GM23248 (cell line): Measurements from ENCODE around the gene CLOCK. TPM values are rescaled to one million over a fixed set of nuclear protein-coding genes. Genes with fewer than 3 reads are reported as not detected.

Experiments
- DNase-seq: peaks from one replicate; pipeline ENCODE4 v3.0.0-alpha.2; 2015
- H2AFZ ChIP-seq: fragments of 200-600 bp; sonication (generic); 2 replicates; pipeline ENCODE4 v1.6.1; 2016; ENCODE audit warnings: antibody characterized with exemption
- H3F3A ChIP-seq: fragments of 200-600 bp; sonication (generic); 2 replicates; pipeline ENCODE4 v1.6.1; 2016; ENCODE audit warnings: mild to moderate bottlenecking, antibody characterized with exemption, mixed run types; ENCODE audit not compliant: insufficient read depth
- H3K27ac ChIP-seq: fragments of 200-600 bp; sonication (generic); 2 replicates; pipeline ENCODE4 v1.5.1; 2016; ENCODE audit warnings: mild to moderate bottlenecking
- H3K27me3 ChIP-seq: fragments of 200-600 bp; sonication (generic); replicated peaks from 2 replicates; pipeline ENCODE4 v1.6.1; 2016; ENCODE audit warnings: mild to moderate bottlenecking; ENCODE audit not compliant: insufficient read depth
- H3K36me3 ChIP-seq: fragments of 200-600 bp; sonication (generic); 2 replicates; pipeline ENCODE4 v1.6.1; 2016; ENCODE audit warnings: low read depth, mild to moderate bottlenecking
- H3K4me1 ChIP-seq: fragments of 200-600 bp; sonication (generic); 2 replicates; pipeline ENCODE4 v1.6.1; 2016; ENCODE audit warnings: mild to moderate bottlenecking; ENCODE audit not compliant: insufficient read depth
- H3K4me2 ChIP-seq: fragments of 200-600 bp; sonication (generic); one replicate; pipeline ENCODE4 v1.6.1; 2016; ENCODE audit warnings: mild to moderate bottlenecking; ENCODE audit not compliant: unreplicated experiment
- H3K4me3 ChIP-seq: fragments of 200-600 bp; sonication (generic); 2 replicates; pipeline ENCODE4 v1.5.1; 2016; ENCODE audit warnings: mild to moderate bottlenecking
- H3K79me2 ChIP-seq: fragments of 200-600 bp; sonication (generic); 2 replicates; pipeline ENCODE4 v1.6.1; 2016; ENCODE audit warnings: mild to moderate bottlenecking; ENCODE audit not compliant: insufficient read depth
- H3K9ac ChIP-seq: fragments of 200-600 bp; sonication (generic); 2 replicates; pipeline ENCODE4 v1.6.1; 2016; ENCODE audit warnings: mild to moderate bottlenecking
- H3K9me2 ChIP-seq: fragments of 200-600 bp; sonication (generic); 2 replicates; pipeline ENCODE4 v1.6.1; 2016; ENCODE audit warnings: mixed run types, mild to moderate bottlenecking, moderate library complexity; ENCODE audit not compliant: insufficient read depth
- H3K9me3 ChIP-seq: fragments of 200-600 bp; sonication (generic); one replicate; pipeline ENCODE4 v1.6.1; 2017; ENCODE audit warnings: low read depth
- H4K20me1 ChIP-seq: fragments of 200-600 bp; sonication (generic); 2 replicates; pipeline ENCODE4 v1.6.0; 2016; ENCODE audit not compliant: insufficient read depth
- EZH2 ChIP-seq: fragments of 200-600 bp; sonication (generic); IDR thresholded peaks from 2 replicates; pipeline ENCODE4 v1.6.1; 2018; ENCODE audit warnings: antibody characterized with exemption, mild to moderate bottlenecking; ENCODE audit not compliant: insufficient read depth, poor library complexity, severe bottlenecking
- EZH2phosphoT487 ChIP-seq: fragments of 200-600 bp; sonication (generic); IDR thresholded peaks from 2 replicates; pipeline ENCODE4 v1.6.1; 2018; ENCODE audit warnings: antibody characterized with exemption, moderate library complexity, mild to moderate bottlenecking, low read depth; ENCODE audit not compliant: insufficient read depth
- WGBS, 2 experiments: methylation state at CpG; one replicate each; pipeline ENCODE4 v1.1.6; 2015 to 2017; ENCODE audit warnings: low lambda C conversion rate in 2 of 2, low coverage in 1 of 2; ENCODE audit errors: missing lambda C conversion rate in 2 of 2; 5-methylcytosine and 5-hydroxymethylcytosine counted together
- in situ Hi-C: fragments of 300-500 bp; cut with MboI; formaldehyde crosslinking; loops from 2 replicates; pipeline ENCODE4 v1.15.0; 2020
- polyA plus RNA-seq: library from polyadenylated mRNA; unstranded; fragments of >200 nt; fragmentation: Nextera tagmentation; extraction: Ambion mirVana; gene quantifications from 2 replicates; pipeline ENCODE4 v1.2.1, GENCODE V29; 2016
- total RNA-seq: library from RNA; depleted of rRNA; stranded (reverse); fragments of >200 nt; shearing (Covaris generic); gene quantifications from 2 replicates; pipeline ENCODE4 v1.2.3, GENCODE V29; 2014

The CLOCK gene
- total and polyA plus RNA-seq, 2 experiments from 2014 or later = 16.5 to 28.0 TPM

DNA sequence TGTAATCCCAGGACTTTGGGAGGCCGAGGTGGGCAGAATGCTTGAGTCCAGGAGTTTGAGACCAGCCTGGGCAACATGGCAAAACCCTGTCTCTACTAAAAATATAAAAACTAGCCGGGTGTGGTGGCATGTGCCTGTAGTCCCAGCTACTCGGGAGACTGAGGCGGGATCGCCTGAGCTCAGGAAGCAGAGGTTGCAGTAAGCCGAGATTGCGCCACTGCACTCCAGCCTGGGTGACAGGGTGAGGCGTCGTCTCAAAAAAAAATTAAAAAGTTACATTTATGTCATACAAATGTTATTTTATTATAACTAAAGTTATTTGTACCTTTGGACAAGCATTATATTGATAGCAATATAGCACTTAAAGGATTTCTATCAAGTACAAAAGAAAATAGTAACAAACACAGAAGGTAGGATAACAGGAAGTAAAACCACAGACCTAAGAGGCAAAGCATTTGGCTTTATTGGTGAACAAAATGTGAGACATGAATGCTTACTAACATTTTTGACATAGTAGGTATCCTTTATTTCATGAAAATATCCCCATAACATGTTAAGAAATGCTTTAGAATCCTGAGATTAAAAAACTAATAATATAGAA is 99.5 kb downstream of the CLOCK start:
- no peaks in the 10 kb centered on the region for H4K20me1 ChIP-seq
- peaks cover 48% of the 10 kb centered on the region for H3K36me3 ChIP-seq
- no peaks in the 10 kb centered on the region for H3K9me3 ChIP-seq
- H2AFZ ChIP-seq = no peak overlapping the region
- in situ Hi-C loops = loop anchor here (25.0 kb wide), 1 partner anchor 415 kb away; the partner anchor contains the start of gene EXOC1
- no peak for TF ChIP-seq EZH2phosphoT487
- TF ChIP-seq EZH2 = no peak
- no peaks in the 10 kb centered on the region for H3K79me2 ChIP-seq
- peaks cover 39% of the 10 kb centered on the region for H3F3A ChIP-seq
- H3K4me3 ChIP-seq = no peak overlapping the region
- no peaks in the 10 kb centered on the region for H3K9me2 ChIP-seq
- 96 to 97% methylated on average over 9 of the region's 9 CpGs for WGBS, 2 experiments
- no peaks in the 10 kb centered on the region for H3K27me3 ChIP-seq
- peak overlapping the region; percentile 83 for H3K27ac ChIP-seq
- H3K4me1 ChIP-seq = peaks cover 37% of the 10 kb centered on the region
- peak overlapping the region; percentile 36 for H3K4me2 ChIP-seq
- no peak for DNase-seq
- H3K9ac ChIP-seq = no peak overlapping the region

DNA sequence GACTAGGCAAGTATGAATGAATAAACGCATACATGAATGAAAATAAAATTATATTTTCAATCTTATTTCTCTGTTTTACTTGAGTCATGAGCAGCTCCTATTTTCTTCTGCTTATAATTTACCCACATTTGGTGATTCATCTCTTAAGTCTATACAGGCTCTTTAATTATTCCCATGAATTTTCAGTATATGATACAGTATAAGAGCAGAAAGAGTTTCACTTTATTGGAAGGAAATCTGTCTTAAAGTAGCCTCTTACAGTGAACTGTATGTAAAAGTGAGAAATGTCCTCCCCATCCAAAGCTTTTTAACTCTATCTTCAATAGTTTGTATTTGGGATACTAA is 100.2 kb downstream of the CLOCK start:
- Histone ChIP-seq H3K27ac (peak overlapping the region; percentile 83), H3K9ac (no peak overlapping the region), H3F3A (peaks cover 45% of the 10 kb centered on the region), H3K9me3 (no peaks in the 10 kb centered on the region), H4K20me1 (no peaks in the 10 kb centered on the region), H3K79me2 (no peaks in the 10 kb centered on the region), H3K27me3 (no peaks in the 10 kb centered on the region), H3K9me2 (no peaks in the 10 kb centered on the region), H2AFZ (no peak overlapping the region), H3K4me3 (peak overlapping the region; percentile 12; the same call in 1 of the 2 replicates), H3K4me1 (peaks cover 37% of the 10 kb centered on the region), H3K36me3 (peaks cover 47% of the 10 kb centered on the region), H3K4me2 (peak overlapping the region; percentile 36)
- 74 to 88% methylated on average over 1 of the region's 1 CpG for WGBS, 2 experiments
- no peak for TF ChIP-seq EZH2phosphoT487
- TF ChIP-seq EZH2 = no peak
- in situ Hi-C loops = loop anchor here (25.0 kb wide), 1 partner anchor 416 kb away; the partner anchor contains the start of gene EXOC1
- DNase-seq = peak; percentile 58

DNA sequence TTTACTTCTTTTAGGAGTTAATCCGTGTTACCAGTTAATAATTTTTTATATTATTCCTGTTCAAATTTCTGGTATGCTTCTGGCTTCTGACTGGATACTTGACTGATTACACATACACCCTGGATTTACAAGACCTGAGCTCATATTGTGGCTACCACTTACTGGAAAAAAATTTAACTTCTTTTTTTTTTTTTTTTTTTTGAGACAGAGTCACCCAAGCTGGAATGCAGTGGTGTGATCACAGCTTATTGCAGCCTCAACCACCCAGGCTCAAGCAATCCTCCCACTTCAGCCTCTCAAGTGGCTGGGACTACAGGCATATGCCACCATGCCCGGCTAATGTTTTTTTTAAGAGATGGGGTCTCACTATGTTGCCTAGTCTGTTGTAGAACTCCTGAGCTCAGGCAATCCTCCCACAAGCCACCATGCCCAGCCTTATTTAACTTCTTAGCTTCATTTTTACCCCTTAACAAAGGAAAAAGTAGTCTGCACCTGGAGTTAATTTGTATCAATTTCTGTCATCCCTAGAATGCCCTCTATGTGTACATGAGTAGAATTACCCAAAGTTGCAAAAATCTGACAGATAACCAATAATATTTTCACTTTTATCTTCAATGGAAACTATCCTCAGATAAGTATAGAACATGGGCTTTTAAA is 100.7 kb downstream of the CLOCK start:
- Histone ChIP-seq H3K9me2 (no peaks in the 10 kb centered on the region), H4K20me1 (no peaks in the 10 kb centered on the region), H3K4me3 (peak overlapping the region; percentile 12; the same call in 1 of the 2 replicates), H3K79me2 (no peaks in the 10 kb centered on the region), H3K4me1 (peaks cover 37% of the 10 kb centered on the region), H3K9ac (no peak overlapping the region), H3F3A (peaks cover 45% of the 10 kb centered on the region), H2AFZ (no peak overlapping the region), H3K36me3 (peaks cover 43% of the 10 kb centered on the region), H3K27me3 (no peaks in the 10 kb centered on the region), H3K4me2 (peak overlapping the region; percentile 58), H3K9me3 (no peaks in the 10 kb centered on the region), H3K27ac (peak overlapping the region; percentile 83)
- DNase-seq = peak; percentile 89
- in situ Hi-C loops = loop anchor here (25.0 kb wide), 1 partner anchor 416 kb away; the partner anchor contains the start of gene EXOC1
- 24 to 27% methylated on average over 2 of the region's 2 CpGs for WGBS, 2 experiments
- TF ChIP-seq EZH2phosphoT487 = no peak
- no peak for TF ChIP-seq EZH2

DNA sequence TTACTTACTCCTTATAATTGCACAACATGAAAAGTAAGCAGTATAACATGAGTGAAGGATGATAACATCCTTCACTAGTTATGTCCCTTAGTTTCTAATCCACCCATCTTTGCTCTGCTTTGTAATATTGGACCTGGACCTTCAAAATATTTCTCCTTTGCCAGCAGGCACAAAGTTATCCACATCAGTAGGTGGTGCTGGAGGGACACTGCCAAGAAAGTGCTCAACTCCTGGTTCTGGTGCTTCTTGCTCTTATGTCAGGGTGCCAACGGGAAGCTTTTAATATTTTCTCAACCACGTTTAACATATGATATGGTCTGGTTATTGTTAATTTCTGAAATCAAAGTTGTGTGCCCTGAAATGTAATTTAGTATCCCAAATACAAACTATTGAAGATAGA is 101.9 kb downstream of the CLOCK start:
- Histone ChIP-seq H3K4me2 (no peak overlapping the region), H3K27ac (no peak overlapping the region), H2AFZ (no peak overlapping the region), H4K20me1 (no peaks in the 10 kb centered on the region), H3K27me3 (no peaks in the 10 kb centered on the region), H3F3A (peaks cover 57% of the 10 kb centered on the region), H3K9ac (no peak overlapping the region), H3K9me3 (no peaks in the 10 kb centered on the region), H3K9me2 (no peaks in the 10 kb centered on the region), H3K4me1 (peaks cover 37% of the 10 kb centered on the region), H3K4me3 (no peak overlapping the region), H3K36me3 (peaks cover 37% of the 10 kb centered on the region), H3K79me2 (no peaks in the 10 kb centered on the region)
- in situ Hi-C loops = loop anchor here (25.0 kb wide), 1 partner anchor 417 kb away; the partner anchor contains the start of gene EXOC1
- DNase-seq = peak; percentile 62
- WGBS, 2 experiments = 14 to 25% methylated on average over 1 of the region's 2 CpGs
- TF ChIP-seq EZH2phosphoT487 (no peak), EZH2 (no peak)
